ENCODE data around the gene HK2.
"Not testable (repeated sequence)": the region's sequence is repeated elsewhere in the genome, so short reads cannot be mapped to it uniquely, and the experiment has no call there.

The HK2 gene

DNA sequence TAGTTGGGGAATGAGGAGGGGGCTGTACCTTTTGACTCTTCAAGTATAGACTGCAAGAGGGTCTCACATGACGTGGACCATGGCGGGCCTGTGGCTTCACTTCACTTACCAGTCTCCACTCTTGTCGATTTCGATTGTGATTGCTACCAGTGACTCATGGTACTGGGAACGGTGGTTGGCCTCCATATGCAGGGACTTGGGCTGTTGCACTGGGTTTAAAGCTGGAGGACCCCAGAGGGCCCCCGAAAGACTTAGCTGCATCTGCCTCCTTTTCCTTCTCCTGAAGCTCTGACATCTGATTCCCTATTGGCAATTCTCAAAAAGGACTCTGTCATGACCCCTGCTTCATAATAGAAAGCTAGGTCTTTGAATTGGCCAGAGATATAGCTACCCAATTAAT is 43.4 kb downstream of the HK2 start:
- DNase-seq (ENCODE audit: low read depth) = no peak

GRCh38 chr2:74877781-74878433 is 44.0 kb downstream of the HK2 start:
- DNase-seq (ENCODE audit: low read depth) = no peak

DNA sequence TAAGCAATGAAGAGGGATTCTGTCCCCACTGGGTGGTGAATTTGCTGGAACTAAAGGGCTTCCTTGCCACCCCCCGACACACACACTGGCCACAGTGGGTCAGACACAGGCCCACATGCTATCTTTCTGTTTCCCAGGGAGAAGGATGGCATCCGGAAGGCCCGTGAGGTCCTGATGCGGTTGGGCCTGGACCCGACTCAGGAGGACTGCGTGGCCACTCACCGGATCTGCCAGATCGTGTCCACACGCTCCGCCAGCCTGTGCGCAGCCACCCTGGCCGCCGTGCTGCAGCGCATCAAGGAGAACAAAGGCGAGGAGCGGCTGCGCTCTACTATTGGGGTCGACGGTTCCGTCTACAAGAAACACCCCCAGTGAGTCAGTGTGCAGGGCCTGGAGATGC is 44.6 kb downstream of the HK2 start:
- no peak for DNase-seq (ENCODE audit: low read depth)

DNA sequence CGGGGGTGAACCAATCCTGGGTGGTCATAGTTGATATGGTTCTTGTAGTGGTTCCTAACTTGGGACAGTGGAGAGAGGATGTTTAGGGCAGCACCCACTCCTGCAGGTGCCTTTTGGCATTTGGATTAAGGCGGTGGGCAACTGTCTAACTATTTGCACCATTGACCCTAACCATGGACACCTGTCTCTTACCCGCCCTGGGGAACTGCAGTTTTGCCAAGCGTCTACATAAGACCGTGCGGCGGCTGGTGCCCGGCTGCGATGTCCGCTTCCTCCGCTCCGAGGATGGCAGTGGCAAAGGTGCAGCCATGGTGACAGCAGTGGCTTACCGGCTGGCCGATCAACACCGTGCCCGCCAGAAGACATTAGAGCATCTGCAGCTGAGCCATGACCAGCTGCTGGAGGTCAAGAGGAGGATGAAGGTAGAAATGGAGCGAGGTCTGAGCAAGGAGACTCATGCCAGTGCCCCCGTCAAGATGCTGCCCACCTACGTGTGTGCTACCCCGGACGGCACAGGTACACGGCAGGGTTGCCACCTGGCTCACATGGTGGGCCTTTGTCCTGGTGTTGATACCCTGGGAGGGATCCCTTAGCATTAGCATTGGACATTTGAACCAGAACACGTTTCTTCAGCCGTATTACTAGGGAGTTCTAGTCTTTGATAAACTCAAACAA is 46.3 kb downstream of the HK2 start:
- no peak for DNase-seq (ENCODE audit: low read depth)

DNA sequence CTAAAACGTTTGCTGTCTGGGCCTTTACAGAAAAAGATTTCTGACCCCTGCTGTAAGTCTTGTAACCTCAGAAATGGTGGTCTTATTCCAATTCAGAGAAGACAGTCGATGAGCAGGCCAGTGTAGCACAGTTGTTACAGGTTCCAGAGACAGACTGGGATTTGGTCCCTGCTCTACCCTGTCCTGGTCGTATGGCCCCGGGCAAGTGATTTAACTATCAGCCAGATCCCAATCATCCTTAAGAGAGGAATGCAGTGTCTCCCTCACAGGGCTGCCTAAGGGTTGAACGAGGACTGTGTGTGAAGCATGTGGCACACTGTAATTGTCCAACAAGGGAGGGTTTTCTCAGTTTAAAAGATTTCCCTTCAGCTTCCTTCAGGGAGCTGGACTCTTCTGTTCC is 47.2 kb downstream of the HK2 start:
- no peak for DNase-seq (ENCODE audit: low read depth)

DNA sequence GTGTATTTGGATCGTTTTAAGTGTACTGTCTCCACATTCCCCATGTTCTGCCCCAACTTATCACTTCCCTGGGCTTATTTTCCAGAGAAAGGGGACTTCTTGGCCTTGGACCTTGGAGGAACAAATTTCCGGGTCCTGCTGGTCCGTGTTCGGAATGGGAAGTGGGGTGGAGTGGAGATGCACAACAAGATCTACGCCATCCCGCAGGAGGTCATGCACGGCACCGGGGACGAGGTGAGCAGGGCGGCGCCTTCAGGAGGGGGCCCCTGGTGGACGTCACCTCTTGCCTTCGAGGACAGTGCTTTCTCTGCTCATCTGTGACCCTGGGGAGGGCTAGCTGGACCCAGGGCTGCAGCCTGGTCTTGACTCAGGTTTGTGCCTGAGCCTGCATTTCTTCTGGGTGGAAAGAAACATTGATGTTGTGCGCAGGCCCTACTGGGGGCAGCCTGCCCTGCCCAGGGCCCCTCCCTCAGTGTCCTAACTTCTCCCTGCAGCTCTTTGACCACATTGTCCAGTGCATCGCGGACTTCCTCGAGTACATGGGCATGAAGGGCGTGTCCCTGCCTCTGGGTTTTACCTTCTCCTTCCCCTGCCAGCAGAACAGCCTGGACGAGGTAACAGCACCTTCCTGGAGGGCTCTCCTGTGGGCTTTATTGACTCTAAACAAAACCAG is 47.8 kb downstream of the HK2 start:
- DNase-seq (ENCODE audit: low read depth) = no peak

DNA sequence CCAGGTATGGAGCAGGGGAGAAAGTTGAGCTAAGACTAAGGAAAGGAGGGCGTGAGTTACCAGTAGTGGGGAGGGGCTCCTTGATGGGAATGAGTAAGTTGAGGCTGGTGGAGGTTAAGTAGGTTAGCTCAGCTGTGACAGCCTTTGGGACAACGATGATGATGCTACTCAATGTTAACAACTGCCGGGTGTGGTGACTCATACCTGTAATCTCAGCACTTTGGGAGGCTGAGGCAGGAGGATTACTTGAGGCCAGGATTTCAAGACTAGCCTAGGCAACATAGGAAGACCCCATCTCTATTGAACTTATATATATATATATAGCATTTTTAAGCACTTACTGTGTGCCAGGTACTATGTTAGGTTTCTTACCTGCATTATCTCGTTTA is 48.4 kb downstream of the HK2 start:
- no peak for DNase-seq (ENCODE audit: low read depth)

DNA sequence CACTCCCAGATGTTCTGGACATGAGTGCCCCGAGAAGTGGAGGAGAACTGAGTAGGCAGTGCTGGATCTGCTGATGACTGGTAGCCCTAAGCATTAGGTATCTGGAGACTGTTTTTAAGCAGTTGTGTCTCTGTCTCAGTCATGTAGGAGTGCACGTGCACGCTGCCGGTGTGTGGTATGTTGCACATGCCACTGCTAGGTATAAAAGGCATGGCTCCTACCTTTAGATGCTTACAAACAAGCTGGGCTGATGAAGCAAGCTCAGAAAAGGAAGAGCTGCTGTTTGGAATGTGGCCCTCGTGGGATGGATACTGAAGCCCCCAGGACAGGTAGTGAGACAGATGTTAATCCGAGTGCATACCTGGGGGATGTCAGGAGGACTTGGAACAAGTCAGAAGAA is 49.1 kb downstream of the HK2 start:
- DNase-seq (ENCODE audit: low read depth) = no peak

DNA sequence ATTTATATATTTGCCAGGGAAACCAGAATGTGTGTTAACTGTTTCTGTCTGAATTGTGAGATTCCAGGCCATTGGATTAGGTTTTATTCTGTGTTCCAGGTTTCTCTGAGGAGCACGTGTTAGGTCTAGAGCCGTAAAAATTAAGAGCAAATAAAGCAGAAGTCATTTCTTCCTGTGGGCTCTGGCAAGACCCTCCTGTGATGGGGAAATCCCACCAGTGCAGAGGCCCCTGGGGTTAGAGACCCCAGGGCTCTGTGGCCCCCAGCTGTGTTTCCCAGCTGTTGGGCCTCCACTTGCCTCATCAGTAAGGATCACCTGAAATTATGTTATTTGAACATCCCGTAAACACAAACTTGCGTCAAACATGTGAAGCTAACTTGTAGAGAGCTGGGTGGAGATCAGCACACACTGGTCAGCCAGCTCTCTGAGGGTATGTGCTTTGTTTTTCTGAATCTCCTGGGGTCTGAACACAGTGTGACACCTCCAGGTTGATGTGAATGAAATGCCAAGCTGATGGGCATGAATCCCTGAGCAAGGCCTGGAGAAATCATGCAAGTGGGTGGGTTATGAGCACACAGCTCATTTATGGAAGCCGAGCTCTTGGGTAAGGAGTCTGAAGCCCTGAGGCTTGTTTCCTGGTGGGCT is 50.3 kb downstream of the HK2 start:
- no peak for DNase-seq (ENCODE audit: low read depth)

DNA sequence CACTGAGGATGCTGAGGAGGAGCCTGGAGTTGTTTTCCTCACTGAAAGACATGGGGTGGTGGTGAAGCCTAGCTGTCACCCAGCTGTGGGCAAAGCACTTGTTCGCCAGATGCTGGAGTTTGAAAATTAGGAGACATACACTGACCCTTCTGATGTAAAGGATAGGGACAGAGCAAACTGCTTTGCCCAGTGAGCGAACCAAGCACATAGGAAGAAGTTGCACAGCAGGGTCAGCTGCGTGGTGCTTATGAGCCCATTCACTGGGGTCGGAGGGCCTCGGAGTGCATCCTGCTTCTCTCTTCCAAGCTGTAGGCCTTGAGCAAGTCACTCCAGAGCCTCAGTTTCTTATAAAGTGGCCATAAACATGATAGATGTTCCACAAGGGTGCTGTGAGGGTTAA is 50.9 kb downstream of the HK2 start:
- DNase-seq (ENCODE audit: low read depth) = no peak

DNA sequence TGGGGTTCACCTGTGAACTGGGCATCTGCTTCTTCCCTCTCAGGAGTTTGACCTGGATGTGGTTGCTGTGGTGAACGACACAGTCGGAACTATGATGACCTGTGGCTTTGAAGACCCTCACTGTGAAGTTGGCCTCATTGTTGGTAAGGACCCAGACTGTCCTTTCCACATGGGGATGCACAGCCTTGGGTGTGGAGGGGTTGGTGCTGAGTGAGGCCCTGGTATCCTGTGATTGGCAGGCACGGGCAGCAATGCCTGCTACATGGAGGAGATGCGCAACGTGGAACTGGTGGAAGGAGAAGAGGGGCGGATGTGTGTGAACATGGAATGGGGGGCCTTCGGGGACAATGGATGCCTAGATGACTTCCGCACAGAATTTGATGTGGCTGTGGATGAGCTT is 52.3 kb downstream of the HK2 start:
- no peak for DNase-seq (ENCODE audit: low read depth)

- DNase-seq (ENCODE audit: low read depth) = no peak
Observed at GRCh38 chr2:74886811-74887210, 52.9 kb downstream of the HK2 start.

- no peak for DNase-seq (ENCODE audit: low read depth)
Observed at GRCh38 chr2:74887445-74887951, 53.6 kb downstream of the HK2 start.

- no peak for DNase-seq (ENCODE audit: low read depth)
Observed at GRCh38 chr2:74887960-74888700, 54.2 kb downstream of the HK2 start.

GRCh38 chr2:74889159-74889558 is 55.2 kb downstream of the HK2 start:
- no peak for DNase-seq (ENCODE audit: low read depth)

- no peak for DNase-seq (ENCODE audit: low read depth)
Observed at GRCh38 chr2:74890711-74891110, 56.8 kb downstream of the HK2 start.

- DNase-seq (ENCODE audit: low read depth) = no peak
Observed at GRCh38 chr2:74891136-74891764, 57.3 kb downstream of the HK2 start.

GRCh38 chr2:74891816-74892215 is 57.9 kb downstream of the HK2 start:
- DNase-seq (ENCODE audit: low read depth) = not testable (repeated sequence)

DNA sequence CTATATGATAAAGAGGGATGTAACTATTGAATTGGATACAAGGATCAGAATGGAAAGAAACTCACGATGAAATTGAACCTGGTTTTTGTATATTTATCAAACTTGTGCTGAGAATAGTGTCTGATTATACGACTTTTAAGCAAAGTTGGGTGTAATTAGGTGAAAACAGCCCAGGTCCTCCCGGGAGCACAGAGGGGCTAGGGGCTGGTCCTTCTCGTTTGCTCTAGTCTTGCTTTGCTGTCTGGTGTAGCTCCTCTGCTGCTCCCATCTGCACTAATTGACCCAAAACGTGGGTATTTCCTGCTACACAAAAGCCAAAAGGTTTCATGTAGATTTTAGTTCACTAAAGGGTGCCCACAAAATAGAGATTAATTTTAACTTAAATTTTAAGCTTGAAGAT is 58.7 kb downstream of the HK2 start:
- no peak for DNase-seq (ENCODE audit: low read depth)

GRCh38 chr2:74893332-74893731 is 59.4 kb downstream of the HK2 start:
- no peak for DNase-seq (ENCODE audit: low read depth)

- DNase-seq (ENCODE audit: low read depth) = no peak
Observed at GRCh38 chr2:74894272-74894981, 60.5 kb downstream of the HK2 start.

All from non-pigmented ciliary epithelial cell (primary cell).